CD14-positive monocyte (primary cell): ENCODE results near the gene PLS1. TPM values are rescaled to one million over a fixed set of nuclear protein-coding genes. Genes with fewer than 3 reads are reported as not detected.
A peak's percentile ranks its signal among the peaks of the same experiment; 100 is the strongest.
"Not testable (repeated sequence)": the region's sequence is repeated elsewhere in the genome, so short reads cannot be mapped to it uniquely, and the experiment has no call there.

Experiments
- DNase-seq, 3 donors: peaks; one replicate each; pipeline ENCODE4 v3.0.0-alpha.2; 2011 to 2022
- H2AFZ ChIP-seq: 2 replicates; pipeline ENCODE4 v1.6.0; 2012; ENCODE audit warnings: mild to moderate bottlenecking, low read depth, low read length, inconsistent platforms; ENCODE audit not compliant: insufficient read depth, poor library complexity, severe bottlenecking
- H3K27ac ChIP-seq, 2 donors: 1 replicate in 1 of 2; 2 replicates in 1 of 2; pipeline ENCODE4 v1.5.1; 2012 to 2013; ENCODE audit warnings: low read length in 2 of 2, control low read depth in 1 of 2, inconsistent platforms in 1 of 2, low read depth in 1 of 2, mild to moderate bottlenecking in 1 of 2
- H3K27me3 ChIP-seq, 2 donors: one replicate each; pipeline versions ENCODE4 v1.6.0 to v1.6.1; 2011 to 2013; ENCODE audit warnings: low read length in 2 of 2; ENCODE audit not compliant: control insufficient read depth in 2 of 2, insufficient read depth in 2 of 2
- H3K36me3 ChIP-seq, 2 donors: replicated peaks in 1 of 2; 1 replicate in 1 of 2; 2 replicates in 1 of 2; pipeline versions ENCODE4 v1.5.1 to v1.6.1; 2012 to 2013; ENCODE audit warnings: low read length in 2 of 2, control low read depth in 1 of 2, inconsistent platforms in 1 of 2, mild to moderate bottlenecking in 1 of 2; ENCODE audit not compliant: insufficient read depth in 2 of 2, control insufficient read depth in 1 of 2
- H3K4me1 ChIP-seq, 2 donors: 1 replicate in 1 of 2; 2 replicates in 1 of 2; pipeline versions ENCODE4 v1.5.1 to v1.6.1; 2012 to 2013; ENCODE audit warnings: low read length in 2 of 2, control low read depth in 1 of 2, inconsistent platforms in 1 of 2, mild to moderate bottlenecking in 1 of 2, moderate library complexity in 1 of 2; ENCODE audit not compliant: insufficient read depth in 2 of 2, control insufficient read depth in 1 of 2
- H3K4me2 ChIP-seq: replicated peaks from 2 replicates; pipeline ENCODE3; 2012; ENCODE audit warnings: low read length, moderate library complexity, mild to moderate bottlenecking; ENCODE audit not compliant: poor library complexity, severe bottlenecking; ENCODE audit errors: extremely low read depth
- H3K4me3 ChIP-seq, 3 experiments: fragments of 200-600 bp in 1 of 3; sonication (generic) in 1 of 3; replicated peaks in 1 of 3; 1 replicate in 2 of 3; 2 replicates in 1 of 3; pipeline ENCODE4 v1.5.1; 2011 to 2013; ENCODE audit warnings: low read length in 3 of 3, mild to moderate bottlenecking in 3 of 3, control low read depth in 2 of 3, low read depth in 2 of 3, inconsistent platforms in 1 of 3, moderate library complexity in 1 of 3
- H3K79me2 ChIP-seq: 2 replicates; pipeline ENCODE4 v1.6.0; 2012; ENCODE audit warnings: mild to moderate bottlenecking, control low read depth, inconsistent platforms, low read length, moderate library complexity; ENCODE audit not compliant: insufficient read depth
- H3K9ac ChIP-seq: 2 replicates; pipeline ENCODE4 v1.6.0; 2017; ENCODE audit warnings: low read length, mild to moderate bottlenecking; ENCODE audit not compliant: insufficient read depth, poor library complexity, severe bottlenecking
- H3K9me3 ChIP-seq, 2 donors: replicated peaks in 1 of 2; 1 replicate in 1 of 2; 2 replicates in 1 of 2; pipeline versions ENCODE4 v1.5.1 to v1.6.1; 2012 to 2013; ENCODE audit warnings: low read length in 2 of 2, control low read depth in 1 of 2; ENCODE audit not compliant: control insufficient read depth in 1 of 2, insufficient read depth in 1 of 2
- H4K20me1 ChIP-seq: 2 replicates; pipeline ENCODE4 v1.6.0; 2012; ENCODE audit warnings: mild to moderate bottlenecking, low read length, control low read depth, moderate library complexity; ENCODE audit not compliant: insufficient read depth
- H3K27ac Mint-ChIP-seq, 7 donors: one replicate each; pipeline ENCODE4 v1.8.0; 2020; ENCODE audit warnings: mild to moderate bottlenecking in 7 of 7, mixed read lengths in 7 of 7, moderate library complexity in 6 of 7, inconsistent platforms in 2 of 7
- H3K27me3 Mint-ChIP-seq, 3 donors: one replicate each; pipeline ENCODE4 v1.8.0; 2021 to 2022; ENCODE audit warnings: low read depth in 3 of 3, mild to moderate bottlenecking in 3 of 3, mixed read lengths in 3 of 3, moderate library complexity in 3 of 3, inconsistent platforms in 1 of 3
- H3K36me3 Mint-ChIP-seq, 2 donors: one replicate each; pipeline ENCODE4 v1.8.0; 2020; ENCODE audit warnings: mixed read lengths in 2 of 2, inconsistent platforms in 1 of 2, mild to moderate bottlenecking in 1 of 2
- H3K4me1 Mint-ChIP-seq: one replicate; pipeline ENCODE4 v1.8.0; 2020; ENCODE audit warnings: mild to moderate bottlenecking, mixed read lengths
- H3K4me3 Mint-ChIP-seq, 2 donors: one replicate each; pipeline ENCODE4 v1.8.0; 2020; ENCODE audit warnings: mild to moderate bottlenecking in 2 of 2, mixed read lengths in 2 of 2, moderate library complexity in 1 of 2
- H3K9me3 Mint-ChIP-seq, 7 donors: one replicate each; pipeline ENCODE4 v1.8.0; 2020 to 2022; ENCODE audit warnings: mixed read lengths in 7 of 7, mild to moderate bottlenecking in 6 of 7, moderate library complexity in 6 of 7, inconsistent platforms in 2 of 7
- WGBS: methylation state at CpG from one replicate; pipeline ENCODE4 v1.1.5; 2013; ENCODE audit warnings: missing lambda C conversion rate; ENCODE audit not compliant: insufficient coverage; 5-methylcytosine and 5-hydroxymethylcytosine counted together
- intact Hi-C, 2 donors: fragments of 100-400 bp; cut with micrococcal nuclease; formaldehyde crosslinking; loops; one replicate each; pipeline versions ENCODE4 v1.15.0 to v1.15.1; 2023
- polyA minus RNA-seq: library from RNA; depleted of rRNA, polyadenylated mRNA; stranded (reverse); fragments of >200 nt; gene quantifications from 2 replicates; pipeline ENCODE4 v1.2.3, GENCODE V29; 2012
- polyA plus RNA-seq, 3 donors: library from polyadenylated mRNA; depleted of rRNA in 1 of 3; unstranded in 2 of 3; stranded (reverse) in 1 of 3; fragments of 300-500 nt in 2 of 3; fragments of >200 nt in 1 of 3; fragmentation: Illumina TruSeq in 2 of 3; gene quantifications; 1 replicate in 2 of 3; 2 replicates in 1 of 3; pipeline ENCODE4 v1.2.3, GENCODE V29; 2012 to 2021
- total RNA-seq, 12 experiments: library from RNA in 1 of 12; stranded (reverse) in 1 of 12; fragments of 120-200 nt in 1 of 12; gene quantifications; one replicate each; pipeline ENCODE4 v1.2.4 and lab custom pipeline; 2013 to 2026; ENCODE audit warnings: mixed read lengths in 6 of 12, inconsistent platforms in 1 of 12
- TF ChIP-seq, protein P1 (sequence below): fragments of 200-600 bp; IDR thresholded peaks from one replicate; pipeline ENCODE4 v1.8.0; 2022; ENCODE audit warnings: antibody characterized with exemption, mild to moderate bottlenecking

PLS1 gene, protein sequence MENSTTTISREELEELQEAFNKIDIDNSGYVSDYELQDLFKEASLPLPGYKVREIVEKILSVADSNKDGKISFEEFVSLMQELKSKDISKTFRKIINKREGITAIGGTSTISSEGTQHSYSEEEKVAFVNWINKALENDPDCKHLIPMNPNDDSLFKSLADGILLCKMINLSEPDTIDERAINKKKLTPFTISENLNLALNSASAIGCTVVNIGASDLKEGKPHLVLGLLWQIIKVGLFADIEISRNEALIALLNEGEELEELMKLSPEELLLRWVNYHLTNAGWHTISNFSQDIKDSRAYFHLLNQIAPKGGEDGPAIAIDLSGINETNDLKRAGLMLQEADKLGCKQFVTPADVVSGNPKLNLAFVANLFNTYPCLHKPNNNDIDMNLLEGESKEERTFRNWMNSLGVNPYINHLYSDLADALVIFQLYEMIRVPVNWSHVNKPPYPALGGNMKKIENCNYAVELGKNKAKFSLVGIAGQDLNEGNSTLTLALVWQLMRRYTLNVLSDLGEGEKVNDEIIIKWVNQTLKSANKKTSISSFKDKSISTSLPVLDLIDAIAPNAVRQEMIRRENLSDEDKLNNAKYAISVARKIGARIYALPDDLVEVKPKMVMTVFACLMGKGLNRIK
- total RNA-seq (2013), result 0.35 TPM
- polyA plus RNA-seq (under 1 TPM in 2 of 3 donors, not detected in 1; 0.09 to 0.17 TPM), polyA minus RNA-seq (0.24 TPM in 1 of 2 replicates, not detected in the other), total RNA-seq (lab: John Stamatoyannopoulos, UW) (0.35 to 6.3 (median 0.65) reads per million in 11 experiments)

GRCh38 chr3:142595951-142596725 lies at the start of gene PLS1:
PLS1 (plus strand) TSS chr3:142596393; CDS start chr3:142664238, 67,845 bp downstream.
- peak within 1 kb of the TSS; percentile 99 to 100 for H3K4me3 Mint-ChIP-seq
- no peaks in the 10 kb centered on the region for H3K36me3 Mint-ChIP-seq
- WGBS, result under 1% methylated on average over 44 of the region's 56 CpGs
- H3K4me1 Mint-ChIP-seq, result peaks cover 17% of the 10 kb centered on the region
- TF ChIP-seq, protein P1, sequence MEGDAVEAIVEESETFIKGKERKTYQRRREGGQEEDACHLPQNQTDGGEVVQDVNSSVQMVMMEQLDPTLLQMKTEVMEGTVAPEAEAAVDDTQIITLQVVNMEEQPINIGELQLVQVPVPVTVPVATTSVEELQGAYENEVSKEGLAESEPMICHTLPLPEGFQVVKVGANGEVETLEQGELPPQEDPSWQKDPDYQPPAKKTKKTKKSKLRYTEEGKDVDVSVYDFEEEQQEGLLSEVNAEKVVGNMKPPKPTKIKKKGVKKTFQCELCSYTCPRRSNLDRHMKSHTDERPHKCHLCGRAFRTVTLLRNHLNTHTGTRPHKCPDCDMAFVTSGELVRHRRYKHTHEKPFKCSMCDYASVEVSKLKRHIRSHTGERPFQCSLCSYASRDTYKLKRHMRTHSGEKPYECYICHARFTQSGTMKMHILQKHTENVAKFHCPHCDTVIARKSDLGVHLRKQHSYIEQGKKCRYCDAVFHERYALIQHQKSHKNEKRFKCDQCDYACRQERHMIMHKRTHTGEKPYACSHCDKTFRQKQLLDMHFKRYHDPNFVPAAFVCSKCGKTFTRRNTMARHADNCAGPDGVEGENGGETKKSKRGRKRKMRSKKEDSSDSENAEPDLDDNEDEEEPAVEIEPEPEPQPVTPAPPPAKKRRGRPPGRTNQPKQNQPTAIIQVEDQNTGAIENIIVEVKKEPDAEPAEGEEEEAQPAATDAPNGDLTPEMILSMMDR, result no peak
- H4K20me1 ChIP-seq, result no peaks in the 10 kb centered on the region
- intact Hi-C loops, result loop anchor here in 1 of 2 donors (5.0 kb wide), 1 partner anchor 396 kb away; no protein-coding TSS in a partner anchor
- peaks cover 14 to 16% of the 10 kb centered on the region in 2 donors for H3K4me1 ChIP-seq
- peaks cover 0 to 3% (median 1%) of the 10 kb centered on the region in 7 donors for H3K9me3 Mint-ChIP-seq
- H3K36me3 ChIP-seq, result no peaks in the 10 kb centered on the region
- peaks cover 7 to 8% (median 7%) of the 10 kb centered on the region in 3 donors for H3K27me3 Mint-ChIP-seq
- H3K9me3 ChIP-seq, result no peaks in the 10 kb centered on the region
- H3K4me3 ChIP-seq, result peak within 1 kb of the TSS; percentile 62 to 86 (median 70)
- H3K4me2 ChIP-seq, result peak within 1 kb of the TSS; percentile 99
- DNase-seq, result peak; percentile 80 to 84 (median 82)
- H3K27me3 ChIP-seq, result peaks cover 0 to 4% of the 10 kb centered on the region in 2 donors
- peak within 1 kb of the TSS; percentile 87 to 98 (median 95) for H3K27ac Mint-ChIP-seq
- peak within 1 kb of the TSS; percentile 45 to 71 for H3K27ac ChIP-seq
- H3K79me2 ChIP-seq, result no peaks in the 10 kb centered on the region
- H2AFZ ChIP-seq, result peak within 1 kb of the TSS; percentile 99
- H3K9ac ChIP-seq, result peak within 1 kb of the TSS; percentile 55

- H3K27me3 Mint-ChIP-seq, result peaks cover 0 to 2% (median 0%) of the 10 kb centered on the region in 3 donors
- Histone ChIP-seq H3K9me3 (no peaks in the 10 kb centered on the region), H3K4me1 (no peaks in the 10 kb centered on the region), H2AFZ (no peak overlapping the region), H4K20me1 (no peaks in the 10 kb centered on the region), H3K9ac (no peak overlapping the region), H3K79me2 (no peaks in the 10 kb centered on the region), H3K4me2 (no peak overlapping the region), H3K36me3 (peaks cover 80 to 100% of the 10 kb centered on the region in 2 donors), H3K27ac (no peak overlapping the region), H3K27me3 (no peaks in the 10 kb centered on the region), H3K4me3 (no peak overlapping the region)
- no peaks in the 10 kb centered on the region for H3K4me1 Mint-ChIP-seq
- no peak overlapping the region for H3K4me3 Mint-ChIP-seq
- H3K36me3 Mint-ChIP-seq, result peaks cover 57 to 66% of the 10 kb centered on the region in 2 donors
- intact Hi-C loops, result no loop called here
- H3K27ac Mint-ChIP-seq, result no peak overlapping the region
- TF ChIP-seq, protein P1, result no peak
- WGBS, result 100% methylated on average over 1 of the region's 7 CpGs
- no peak for DNase-seq
- H3K9me3 Mint-ChIP-seq, result peaks cover 0 to 2% (median 0%) of the 10 kb centered on the region in 7 donors
Measured at GRCh38 chr3:142549986-142550385, 46.2 kb upstream of the PLS1 start.

- peaks cover 74 to 81% of the 10 kb centered on the region in 2 donors for H3K36me3 Mint-ChIP-seq
- intact Hi-C loops, H3K4me3 Mint-ChIP-seq, H3K27me3 Mint-ChIP-seq, H3K27ac ChIP-seq, H2AFZ ChIP-seq, DNase-seq, H3K4me2 ChIP-seq, H3K4me3 ChIP-seq, H3K9ac ChIP-seq, H3K9me3 Mint-ChIP-seq, H3K27ac Mint-ChIP-seq, H3K4me1 ChIP-seq, H3K9me3 ChIP-seq, H3K79me2 ChIP-seq, H3K27me3 ChIP-seq, H4K20me1 ChIP-seq, H3K4me1 Mint-ChIP-seq: not testable (repeated sequence)
- WGBS, result no CpG with 5 or more reads among the region's 1 CpG
- peaks cover 82 to 99% of the 10 kb centered on the region in 2 donors for H3K36me3 ChIP-seq
Measured at GRCh38 chr3:142552579-142552978, 43.6 kb upstream of the PLS1 start.
